ENCODE measurements around the gene CRADD.
"Not testable (repeated sequence)": the region's sequence is repeated elsewhere in the genome, so short reads cannot be mapped to it uniquely, and the experiment has no call there.

Gene CRADD

GRCh38 chr12:93788853-93789252, 111.7 kb downstream of the CRADD start:
- DNase-seq, result no peak

- DNase-seq, result no peak
Measured at GRCh38 chr12:93789767-93790166, 112.6 kb downstream of the CRADD start.

- DNase-seq, result no peak
Measured at GRCh38 chr12:93790472-93791152, 113.4 kb downstream of the CRADD start.

GRCh38 chr12:93793007-93793406, 115.8 kb downstream of the CRADD start:
- no peak for DNase-seq

- DNase-seq, result no peak
Measured at GRCh38 chr12:93793983-93794382, 116.8 kb downstream of the CRADD start.

- DNase-seq, result no peak
Measured at GRCh38 chr12:93794738-93795137, 117.6 kb downstream of the CRADD start.

- DNase-seq, result no peak
Measured at GRCh38 chr12:93795352-93795751, 118.2 kb downstream of the CRADD start.

- no peak for DNase-seq
Measured at GRCh38 chr12:93796729-93797128, 119.6 kb downstream of the CRADD start.

- DNase-seq, result no peak
Measured at GRCh38 chr12:93798279-93799151, 121.3 kb downstream of the CRADD start.

- DNase-seq, result not testable (repeated sequence)
Measured at GRCh38 chr12:93801666-93802065, 124.5 kb downstream of the CRADD start.

- DNase-seq, result no peak
Measured at GRCh38 chr12:93802293-93802692, 125.1 kb downstream of the CRADD start.

- DNase-seq, result no peak
Measured at GRCh38 chr12:93802698-93803423, 125.7 kb downstream of the CRADD start.

GRCh38 chr12:93803424-93803807, 126.2 kb downstream of the CRADD start:
- no peak for DNase-seq

- no peak for DNase-seq
Measured at GRCh38 chr12:93804392-93805179, 127.4 kb downstream of the CRADD start.

GRCh38 chr12:93805736-93806141, 128.6 kb downstream of the CRADD start:
- DNase-seq, result no peak

GRCh38 chr12:93807354-93807753, 130.2 kb downstream of the CRADD start:
- no peak for DNase-seq

GRCh38 chr12:93808169-93808899, 131.2 kb downstream of the CRADD start:
- no peak for DNase-seq

- no peak for DNase-seq
Measured at GRCh38 chr12:93812626-93813025, 135.5 kb downstream of the CRADD start.

GRCh38 chr12:93813186-93813585, 136.0 kb downstream of the CRADD start:
- no peak for DNase-seq

GRCh38 chr12:93813972-93814821, 137.0 kb downstream of the CRADD start:
- no peak for DNase-seq

GRCh38 chr12:93818488-93819049, 141.4 kb downstream of the CRADD start:
- DNase-seq, result no peak
